NCI-H128 (cell line): ENCODE measurements around the gene GREM2.

Source experiments
- DNase-seq: peaks from one replicate; lab custom pipeline; 2025; ENCODE audit not compliant: unreplicated experiment; lab: John Stamatoyannopoulos, UW

The GREM2 gene

DNA sequence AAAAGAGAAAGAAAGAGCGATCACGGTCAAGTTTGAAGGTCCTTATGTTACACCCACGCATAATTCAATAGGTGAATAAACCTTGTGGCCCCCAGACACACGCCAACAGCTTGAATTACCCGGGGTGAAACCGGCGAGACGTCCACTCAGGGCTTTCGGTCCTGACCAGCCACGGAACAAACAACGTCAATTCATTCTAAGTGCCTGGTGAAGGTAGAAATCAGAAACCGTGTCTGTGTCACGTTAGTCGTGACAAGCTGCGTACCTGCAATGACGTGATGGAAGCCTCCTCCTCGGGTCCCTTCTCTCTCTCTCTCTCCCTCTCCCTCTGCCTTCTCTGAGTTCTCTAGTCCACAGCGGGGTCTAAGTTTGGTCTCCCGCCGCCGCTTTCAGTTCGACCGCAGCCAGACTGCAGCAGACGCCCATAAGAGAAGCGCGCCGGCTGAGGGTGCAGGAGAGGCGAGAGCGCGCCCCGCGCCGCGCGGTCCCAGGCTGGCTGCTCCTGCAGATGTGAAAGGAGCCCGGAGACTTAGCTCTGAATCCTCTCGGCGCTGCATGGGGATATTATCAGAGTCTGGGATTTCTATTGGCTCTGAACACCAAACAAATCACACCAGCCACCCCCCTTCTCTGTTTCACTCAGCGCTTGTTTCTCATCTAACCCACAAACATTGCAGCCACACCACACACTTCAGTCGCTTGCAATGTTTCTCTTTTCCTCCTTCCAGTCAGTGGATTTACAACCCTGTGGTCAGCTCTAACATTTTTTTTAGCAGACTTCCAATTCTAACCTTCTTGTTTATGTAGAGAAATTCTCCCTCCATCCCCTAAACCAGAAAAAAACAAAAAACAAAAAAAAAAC, at the start of gene GREM2:
Gene GREM2, minus strand, starts transcription at position 537 of the 862 bp plus-strand sequence. CDS start 118,680 bp downstream, outside the sequence.
- DNase-seq = peak; percentile 48

DNA sequence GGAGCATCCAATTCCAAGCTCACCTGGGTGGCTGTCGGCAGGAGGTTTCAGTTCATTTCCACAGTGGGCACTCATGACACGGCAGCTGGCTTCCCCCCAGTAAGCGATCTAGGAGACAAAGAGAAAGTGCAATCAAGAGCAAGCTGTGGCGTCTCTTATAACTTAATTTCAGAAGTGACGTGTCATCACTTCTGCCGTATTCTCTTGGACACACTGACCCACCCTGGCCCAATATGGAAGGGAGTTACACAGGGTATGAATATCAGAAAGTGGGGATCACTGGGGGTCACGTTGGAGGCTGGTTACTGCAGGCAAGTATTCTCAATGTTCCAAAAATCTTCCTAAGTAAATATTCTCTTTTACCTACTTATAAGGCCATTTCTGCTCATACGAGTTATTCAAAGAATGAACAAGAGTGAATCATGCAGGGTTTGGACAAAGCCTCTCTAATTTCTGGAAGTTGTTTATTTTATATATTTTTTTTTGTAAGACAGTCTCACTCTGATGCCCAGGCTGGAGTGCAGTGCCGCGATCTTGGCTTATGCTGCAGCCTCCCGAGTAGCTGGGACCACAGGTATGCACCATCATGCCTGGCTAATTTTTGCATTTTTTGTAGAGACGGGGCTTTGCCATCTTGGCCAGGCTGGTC, 46.5 kb upstream of the GREM2 start:
- no peak for DNase-seq

DNA sequence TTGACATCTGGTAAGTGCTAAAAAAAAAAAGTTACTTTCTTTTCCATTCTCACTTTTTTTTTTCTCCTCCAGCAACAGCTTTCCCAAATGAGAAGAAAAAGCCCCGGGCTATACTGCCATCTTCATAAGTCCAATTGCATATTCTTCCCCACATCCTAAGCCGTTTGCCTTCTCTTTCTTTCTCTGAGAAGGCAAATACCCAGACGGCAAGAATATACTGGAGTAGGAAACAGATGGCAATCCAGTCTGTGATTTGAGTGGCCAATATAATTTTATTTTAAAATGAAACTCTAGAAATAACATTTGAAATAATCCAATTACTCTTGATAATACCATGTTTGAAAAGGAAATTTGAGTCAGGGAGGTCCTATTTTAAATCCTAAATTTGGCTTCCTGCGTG, 44.6 kb upstream of the GREM2 start:
- DNase-seq = no peak

DNA sequence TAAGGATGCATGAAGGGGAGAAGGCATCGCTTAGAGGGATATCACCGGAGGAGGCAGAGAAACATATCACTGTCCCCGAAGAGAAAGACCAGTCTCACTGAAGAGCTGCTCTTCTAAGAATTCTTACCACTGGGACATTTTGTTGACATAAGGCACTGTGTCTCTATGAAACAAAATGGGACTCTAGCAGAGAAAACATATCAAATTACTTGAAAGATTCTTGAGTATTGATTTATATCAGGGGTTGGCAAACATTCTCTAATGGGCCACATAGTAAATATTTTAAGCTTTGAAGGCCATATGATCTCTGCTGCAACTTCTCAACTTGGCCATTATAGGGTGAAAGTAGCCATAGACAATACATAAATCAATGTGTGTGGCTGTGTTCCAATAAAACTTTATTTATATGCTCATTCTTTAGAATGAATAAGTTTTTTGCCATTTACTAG, 41.0 kb upstream of the GREM2 start:
- DNase-seq = no peak

DNA sequence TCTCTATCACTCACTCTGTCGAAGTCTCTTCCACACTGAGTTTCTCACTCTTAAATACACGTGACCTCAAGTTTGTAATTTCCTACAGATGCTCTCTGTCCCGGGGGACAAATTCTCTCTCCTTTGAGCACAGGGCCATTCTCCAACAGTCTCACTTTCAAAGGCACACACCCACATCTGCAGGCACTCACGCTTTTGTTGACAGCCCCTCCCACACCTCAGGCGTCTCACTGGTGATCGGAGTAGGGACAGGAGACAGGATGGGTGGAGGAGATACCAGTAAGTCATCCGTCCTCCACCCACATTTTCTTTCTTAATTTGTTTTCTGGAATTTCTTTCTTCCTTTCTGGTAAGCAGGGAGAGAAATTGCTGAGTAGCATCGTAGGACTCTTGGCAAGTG, 40.6 kb upstream of the GREM2 start:
- no peak for DNase-seq

DNA sequence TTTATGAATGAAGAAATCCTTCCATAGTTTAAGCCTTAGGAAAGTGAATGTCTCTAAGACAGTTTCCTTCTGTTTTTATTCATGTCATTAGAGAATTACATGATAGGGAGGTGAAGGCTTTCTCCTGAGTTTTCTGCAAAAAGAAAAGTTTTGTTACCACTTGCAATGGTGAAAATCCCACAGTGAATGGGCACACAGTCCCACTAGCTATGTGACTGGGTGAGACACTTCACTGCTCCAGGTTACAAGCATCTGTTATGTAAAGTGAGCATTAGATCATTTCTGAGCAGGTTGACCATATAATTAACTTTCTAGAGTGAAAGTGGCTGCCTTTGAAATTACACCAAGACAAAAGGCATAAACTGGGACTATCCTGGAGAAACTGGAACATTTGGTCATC, 38.9 kb upstream of the GREM2 start:
- no peak for DNase-seq

DNA sequence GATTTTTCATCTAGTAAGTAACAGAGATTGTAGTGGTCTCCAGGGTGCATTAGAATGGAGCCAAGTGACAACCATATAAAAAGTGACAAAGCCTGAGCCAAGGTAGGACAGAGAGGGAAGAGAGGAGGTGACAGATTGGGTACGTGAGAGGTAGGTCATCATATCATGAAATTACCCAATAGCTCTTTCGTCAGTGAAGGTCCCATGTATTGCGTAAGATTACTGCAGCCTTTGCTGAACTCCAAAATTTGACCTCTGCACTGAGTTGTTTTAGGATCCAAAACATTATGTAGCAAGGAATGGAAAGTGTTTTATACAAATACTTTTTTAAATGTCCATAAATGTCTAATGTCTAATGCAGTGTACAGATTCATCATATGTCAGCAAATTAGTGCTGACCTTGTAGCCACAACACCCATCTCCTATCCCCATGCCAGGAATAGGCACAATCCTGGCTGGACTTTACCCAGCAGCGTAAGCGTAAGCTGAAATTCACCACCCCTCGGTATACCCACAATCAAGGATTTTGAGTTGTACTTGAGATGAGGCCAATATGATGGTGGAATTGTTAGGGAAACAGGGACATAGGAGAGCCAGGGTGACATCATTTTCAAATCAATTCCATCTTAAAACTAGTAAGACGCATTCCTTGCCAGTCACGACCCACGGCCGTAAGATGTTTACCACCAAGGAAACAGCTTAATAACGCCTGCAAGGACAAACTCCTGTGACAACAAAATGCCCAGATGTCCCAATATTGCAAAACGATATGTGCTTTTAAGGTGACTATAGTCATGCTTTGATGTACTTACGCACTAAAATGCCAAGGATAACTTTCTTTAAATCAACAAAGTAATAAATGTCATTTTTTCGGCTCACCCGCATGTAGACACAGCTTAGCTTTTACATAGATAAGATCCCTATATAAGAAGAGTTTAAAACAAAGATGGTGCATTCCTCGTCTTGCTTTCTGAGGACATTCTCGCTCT, 38.1 kb upstream of the GREM2 start:
- DNase-seq = no peak

DNA sequence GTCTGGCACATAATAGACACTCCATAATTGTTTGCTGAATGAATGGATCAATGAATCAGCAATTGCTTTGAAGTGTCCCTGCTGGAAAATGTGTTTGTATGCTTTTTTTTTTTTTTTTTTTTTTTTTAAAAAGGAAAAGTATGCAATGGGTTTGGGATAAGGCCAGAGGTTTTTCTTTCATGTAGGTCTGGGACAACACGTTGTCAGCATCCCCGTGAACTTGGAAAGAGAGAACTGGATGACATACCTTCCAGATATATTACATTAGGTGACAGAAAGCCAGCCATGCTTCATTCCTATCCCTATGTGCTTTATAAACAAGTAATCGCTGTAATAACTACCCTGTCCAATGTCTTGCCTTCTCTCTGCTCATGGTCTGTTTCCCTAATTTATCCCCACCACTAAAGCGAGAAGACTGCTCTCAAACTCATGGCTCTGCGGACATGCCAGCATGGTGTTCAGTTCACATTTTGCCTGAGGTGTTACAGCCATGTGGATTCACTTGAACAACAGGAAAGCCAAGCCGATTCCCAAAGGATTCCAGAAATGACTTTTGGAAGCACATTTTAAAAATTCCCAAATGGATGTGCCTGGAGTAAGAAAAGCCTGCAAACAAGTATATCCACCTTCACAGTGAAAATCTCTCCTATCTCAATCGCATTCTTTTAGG, 34.8 kb upstream of the GREM2 start:
- DNase-seq = no peak

DNA sequence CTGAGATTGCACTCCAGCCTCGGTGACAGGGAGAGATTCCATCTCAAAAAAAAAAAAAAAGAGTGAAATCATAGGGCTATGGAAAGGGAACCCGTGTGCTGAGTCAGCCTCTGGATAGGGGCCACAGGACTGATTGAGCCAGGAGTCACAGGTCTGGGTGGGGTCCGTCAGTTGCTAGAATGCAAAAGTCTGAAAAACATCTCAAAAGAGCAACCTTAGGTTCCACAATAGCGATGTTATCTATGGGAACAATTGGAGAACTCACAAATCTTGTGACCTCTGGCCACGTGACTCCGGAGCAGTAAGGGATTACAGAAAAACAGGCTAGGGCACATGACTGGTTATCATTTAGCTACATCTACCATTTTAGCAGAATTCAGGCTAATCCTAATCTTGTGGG, 32.8 kb upstream of the GREM2 start:
- DNase-seq = no peak

DNA sequence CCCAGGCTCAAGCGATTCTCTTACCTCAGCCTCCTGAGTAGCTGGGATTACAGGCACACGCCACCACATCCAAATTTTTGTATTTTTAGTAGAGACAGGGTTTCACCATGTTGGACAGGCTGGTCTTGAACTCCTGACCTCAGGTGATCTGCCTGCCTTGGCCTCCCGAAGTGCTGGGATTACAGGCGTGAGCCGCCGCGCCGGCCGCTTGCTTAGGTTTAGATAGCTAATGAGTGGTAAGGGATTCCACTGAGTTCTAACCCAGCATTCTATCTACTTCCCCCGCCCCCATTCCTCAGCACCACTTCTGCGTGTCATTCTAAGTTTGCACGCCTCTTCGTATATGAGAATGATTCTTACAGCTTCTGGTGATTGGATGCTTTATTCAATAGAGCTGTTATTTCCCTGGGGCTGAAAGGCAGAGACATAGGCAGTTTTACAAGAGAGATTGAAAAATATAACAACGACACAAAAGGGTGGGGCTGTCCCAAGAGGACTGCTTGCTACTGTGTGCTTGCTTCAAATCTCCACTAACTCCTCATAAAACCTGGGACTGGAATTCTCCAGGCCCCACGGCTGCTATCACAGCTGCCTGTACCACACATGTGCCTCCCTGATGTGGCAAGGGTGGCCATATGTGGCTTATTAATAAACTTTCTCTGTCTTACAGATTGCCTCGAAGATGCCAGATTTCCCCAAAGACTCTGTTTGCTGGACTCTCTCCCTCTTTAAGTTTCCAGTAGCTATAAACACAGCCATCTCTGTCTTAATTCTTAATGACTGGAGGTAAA, 23.7 kb upstream of the GREM2 start:
- no peak for DNase-seq

DNA sequence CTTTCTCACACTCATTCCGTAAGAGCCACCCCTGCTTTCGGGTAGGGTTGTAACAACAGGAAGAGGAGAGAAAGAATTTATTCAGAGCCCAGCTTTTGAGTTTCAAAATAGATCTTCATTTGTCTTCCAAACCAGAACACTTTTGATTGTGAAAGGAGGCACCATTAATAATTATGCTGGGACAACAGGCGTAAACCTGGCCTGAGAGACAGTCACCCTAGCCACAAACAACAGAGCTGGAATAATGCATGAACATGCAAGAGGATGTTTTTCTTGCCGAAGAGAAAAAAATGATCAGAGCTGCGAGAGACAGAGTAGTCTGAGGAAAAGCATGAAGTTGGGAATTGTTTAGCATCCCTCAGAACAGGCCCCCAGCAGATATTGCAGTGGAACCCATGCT, 18.5 kb upstream of the GREM2 start:
- no peak for DNase-seq

DNA sequence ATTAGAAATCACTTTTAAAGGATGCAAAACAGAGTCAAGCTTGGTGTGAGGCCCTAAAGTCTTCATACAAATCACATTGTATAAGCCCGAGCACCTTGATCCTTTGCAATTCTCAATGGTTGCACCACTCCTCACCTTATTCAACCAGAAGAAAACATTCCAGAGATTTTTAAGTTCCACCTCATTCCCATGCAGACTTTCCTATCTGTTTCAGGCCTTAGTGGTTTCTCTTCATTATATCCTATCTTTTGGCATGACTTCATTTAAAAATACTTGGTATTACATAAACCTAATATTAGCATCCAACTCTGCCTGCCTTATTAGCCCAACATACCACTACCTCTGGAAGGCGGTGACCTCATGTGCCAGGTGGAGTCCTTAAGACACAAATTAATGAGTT, 9.3 kb upstream of the GREM2 start:
- no peak for DNase-seq

DNA sequence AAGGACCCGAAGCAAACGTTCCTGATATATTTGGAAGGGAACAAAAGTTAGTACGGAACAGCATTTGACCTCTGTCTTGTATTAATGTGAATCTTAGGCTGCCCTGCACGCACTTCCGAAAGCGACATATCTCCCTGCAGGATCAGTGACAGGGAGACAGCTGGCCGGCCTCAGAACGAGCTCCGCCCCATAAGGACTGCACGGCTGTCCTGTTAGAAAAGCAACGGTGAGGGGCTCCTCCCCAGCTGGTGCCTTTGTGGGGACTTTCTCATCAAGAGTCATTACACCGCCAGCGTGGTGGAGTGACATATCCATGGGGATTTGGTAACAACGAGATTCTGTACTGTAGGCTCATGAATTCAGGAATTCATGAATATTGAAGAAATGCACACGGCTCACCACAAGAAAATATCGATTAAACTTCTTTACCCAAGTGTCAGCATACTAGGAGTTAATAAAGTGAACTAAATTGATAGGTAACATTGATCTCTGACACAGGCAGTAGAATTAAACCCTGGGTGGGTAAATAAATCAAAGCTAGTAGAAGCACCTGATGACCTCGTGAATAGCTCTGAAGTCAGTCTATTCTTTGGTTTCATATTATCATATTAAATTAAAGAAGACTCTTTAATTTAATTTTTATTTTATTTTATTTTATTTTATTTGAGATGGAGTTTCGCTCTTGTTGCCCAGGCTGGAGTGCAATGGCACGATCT, 8.1 kb upstream of the GREM2 start:
- DNase-seq = no peak

DNA sequence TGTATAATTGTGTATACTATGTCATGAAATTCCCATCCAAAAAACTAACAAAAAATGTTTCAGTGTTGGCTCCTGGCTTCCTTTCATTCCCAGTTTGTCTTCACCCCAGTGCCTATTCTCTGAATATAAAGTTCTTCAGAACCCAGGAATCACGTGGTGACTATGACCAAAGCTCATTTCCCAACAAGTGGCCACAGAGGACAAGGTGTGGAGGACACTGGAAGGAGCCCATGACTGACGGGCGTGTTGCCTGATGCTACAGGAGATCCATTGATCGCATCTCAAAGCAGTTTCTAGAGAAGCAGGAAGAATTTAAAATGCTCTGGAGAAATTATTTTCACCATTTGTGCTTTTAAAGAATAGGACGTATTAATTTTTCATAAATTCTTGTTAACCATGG, 7.4 kb upstream of the GREM2 start:
- DNase-seq = no peak

DNA sequence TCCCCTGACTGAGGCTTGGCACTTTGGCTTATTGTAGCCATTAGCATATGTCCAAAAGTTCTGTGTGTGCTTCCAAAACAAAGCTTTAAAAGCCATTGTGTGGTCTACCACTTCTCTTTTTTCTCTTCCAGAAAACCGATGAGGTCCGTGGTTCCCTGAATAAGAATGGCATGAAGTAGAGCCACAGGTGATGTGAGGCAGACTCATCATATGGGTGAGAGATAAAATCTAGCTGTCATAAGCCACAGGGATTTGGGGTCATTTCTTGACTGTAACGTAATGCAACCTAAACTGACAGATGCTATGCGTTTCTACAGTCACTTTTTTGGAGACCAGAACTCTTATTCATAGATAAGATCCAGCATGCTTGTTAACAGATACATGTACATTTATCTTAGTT, 7.0 kb upstream of the GREM2 start:
- DNase-seq = no peak

DNA sequence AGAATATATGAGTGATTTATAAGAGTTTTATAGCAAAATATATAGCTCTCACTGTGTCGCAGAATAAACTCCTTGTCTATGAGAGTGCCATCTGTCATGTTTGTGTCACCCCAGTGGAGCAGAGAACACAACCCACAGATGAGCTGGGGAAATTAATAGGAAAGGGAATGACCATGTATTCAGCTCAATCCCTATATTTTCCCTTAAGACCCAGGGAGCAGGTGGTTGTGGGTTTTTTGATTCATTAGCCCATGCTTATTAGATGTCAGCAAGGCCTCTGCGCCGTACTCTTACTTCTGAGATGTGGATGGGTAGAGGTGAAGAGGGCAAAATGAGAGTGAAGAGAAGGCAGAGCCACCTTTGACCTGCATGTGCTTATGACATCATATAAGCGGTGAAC, 4.1 kb upstream of the GREM2 start:
- DNase-seq = no peak

DNA sequence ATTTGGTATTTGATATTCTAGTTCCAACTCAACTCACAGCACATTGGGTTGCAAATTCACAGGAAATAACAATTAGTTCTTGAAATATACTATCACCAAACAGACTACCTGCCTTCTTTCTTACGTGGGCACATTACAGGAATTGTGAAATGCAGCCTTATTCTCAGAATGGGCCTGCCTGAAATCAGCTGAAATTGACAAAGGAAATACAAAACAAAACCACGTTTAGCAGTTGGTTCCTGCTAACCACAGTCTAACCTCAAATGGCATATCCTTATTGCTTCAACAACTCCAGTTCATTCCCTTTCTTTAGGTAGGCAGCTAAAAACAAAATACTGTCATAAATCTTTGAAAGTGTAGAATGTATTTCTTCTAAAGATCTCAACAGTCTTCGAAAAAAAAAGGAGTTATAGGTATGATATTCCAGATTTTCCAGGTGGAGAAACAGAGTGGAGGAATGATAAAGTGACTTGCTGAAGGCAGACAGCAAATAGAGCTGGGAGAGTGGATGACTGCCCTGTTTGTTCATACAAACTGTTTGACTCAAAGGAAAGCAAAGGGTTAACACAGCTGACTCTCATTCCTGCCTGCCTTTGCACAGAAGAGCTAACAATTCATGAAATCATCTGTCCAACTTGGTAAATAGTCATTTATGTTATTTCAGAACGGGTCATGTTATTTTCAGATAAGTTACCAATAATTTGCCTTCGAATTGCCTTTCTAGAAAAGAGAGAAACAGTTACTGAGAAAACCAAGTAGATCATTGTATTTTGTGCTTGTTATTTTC, 1.6 kb upstream of the GREM2 start:
- DNase-seq = no peak

DNA sequence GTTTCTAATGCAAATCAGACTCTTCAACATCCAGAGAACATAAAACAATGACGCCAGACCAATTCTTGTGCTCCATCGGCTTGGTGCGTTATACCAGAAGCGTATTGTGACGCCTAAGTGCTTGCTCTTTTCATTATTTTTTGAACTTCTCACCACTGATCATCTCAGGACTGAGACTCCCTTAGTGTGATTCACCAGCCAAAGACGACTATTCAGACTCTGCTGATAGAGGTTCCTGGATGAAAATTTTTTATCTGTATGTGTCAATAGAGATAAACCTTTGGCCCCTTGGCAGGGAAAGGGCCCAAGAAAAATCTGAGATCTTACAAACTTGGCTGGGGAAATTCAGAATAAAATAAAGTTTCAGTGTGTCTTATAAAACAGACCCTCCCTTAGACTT, 856 bp upstream of the GREM2 start:
- no peak for DNase-seq

DNA sequence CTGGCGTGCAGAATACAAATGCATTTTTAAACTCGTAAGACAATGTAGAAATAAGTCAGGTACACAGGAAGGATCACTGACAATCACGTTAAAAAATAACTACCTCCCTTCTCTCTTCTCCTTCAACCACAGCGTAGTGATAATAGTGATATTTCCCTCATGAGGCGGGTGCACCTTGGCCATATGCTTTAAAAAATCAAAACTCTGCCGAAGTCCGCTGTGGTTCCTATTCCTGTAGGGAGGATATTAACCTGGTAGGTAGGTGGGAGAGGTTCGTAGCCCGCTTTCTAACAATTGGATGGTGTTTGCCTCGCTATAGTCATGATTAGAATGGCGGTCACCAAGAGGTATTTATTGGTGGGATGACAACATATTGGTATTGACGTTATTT, 732 bp downstream of the GREM2 start:
- DNase-seq = no peak
